Type B pancreatic cell (in vitro differentiated cells): Measurements from ENCODE around the gene ZNF169. TPM values are rescaled to one million over a fixed set of nuclear protein-coding genes. Genes with fewer than 3 reads are reported as not detected.
"Not testable (repeated sequence)": the region's sequence is repeated elsewhere in the genome, so short reads cannot be mapped to it uniquely, and the experiment has no call there.

Source experiments
- DNase-seq: peaks from one replicate; pipeline ENCODE4 v3.0.0; 2021; ENCODE audit warnings: mixed read lengths; ENCODE audit not compliant: unreplicated experiment; ENCODE audit errors: extremely low spot score
- H3K27ac Mint-ChIP-seq: 2 replicates; pipeline ENCODE4 v1.8.0; 2021; ENCODE audit warnings: mild to moderate bottlenecking, mixed read lengths
- H3K27me3 Mint-ChIP-seq: 2 replicates; pipeline ENCODE4 v1.8.0; 2021; ENCODE audit warnings: mixed read lengths
- H3K36me3 Mint-ChIP-seq: 2 replicates; pipeline ENCODE4 v1.8.0; 2021; ENCODE audit warnings: mixed read lengths
- H3K4me1 Mint-ChIP-seq: one replicate; pipeline ENCODE4 v1.8.0; 2021; ENCODE audit warnings: mixed read lengths; ENCODE audit not compliant: unreplicated experiment
- H3K4me3 Mint-ChIP-seq: 2 replicates; pipeline ENCODE4 v1.8.0; 2021; ENCODE audit warnings: mild to moderate bottlenecking, mixed read lengths
- H3K9me3 Mint-ChIP-seq: 2 replicates; pipeline ENCODE4 v1.8.0; 2021; ENCODE audit warnings: mixed read lengths
- total RNA-seq: library from RNA; stranded (reverse); gene quantifications from 2 replicates; pipeline ENCODE4 v1.2.1, GENCODE V29; 2021; ENCODE audit warnings: low replicate concordance
- TF ChIP-seq, protein P1 (sequence below): fragments of 200-600 bp; sonication (generic); conservative IDR thresholded peaks from 2 replicates; pipeline ENCODE4 v1.5.0; 2021; ENCODE audit warnings: antibody characterized with exemption, mild to moderate bottlenecking

ZNF169 gene
- total RNA-seq, 1 donor from 2014 or later, result 6.6 TPM

DNA sequence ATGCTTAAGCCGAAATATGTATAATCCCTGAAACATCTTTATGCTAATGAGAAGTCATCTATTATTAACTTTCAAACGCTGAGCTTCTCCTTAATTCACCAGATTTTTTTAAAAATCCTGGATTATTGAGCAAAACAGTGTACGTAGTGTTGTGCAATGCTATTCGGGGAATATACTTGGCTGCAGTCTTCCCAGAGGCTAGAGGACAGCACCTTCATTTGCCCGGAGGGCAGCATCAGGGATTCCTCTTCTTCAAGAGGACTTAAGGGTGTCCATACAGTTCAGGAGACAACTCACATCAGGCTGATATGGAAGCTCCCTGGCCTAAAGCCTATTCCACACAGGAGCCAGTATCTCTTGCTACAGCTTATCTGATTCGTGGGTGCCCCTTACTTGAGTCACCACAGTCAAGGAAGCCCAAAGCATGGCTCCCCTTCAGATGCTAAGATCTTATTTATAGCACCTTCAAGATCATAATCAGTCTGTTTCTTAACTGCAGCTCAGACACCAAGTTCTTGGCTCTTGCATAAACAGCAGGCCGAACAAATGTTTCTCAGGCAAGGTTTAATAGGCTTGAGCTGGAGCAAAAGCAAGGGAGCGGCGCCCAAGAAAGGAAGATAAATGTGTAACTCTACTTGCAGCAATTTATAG lies 40.0 kb downstream of the ZNF169 start:
- H3K4me1 Mint-ChIP-seq, result peaks cover under 1% of the 10 kb centered on the region
- DNase-seq, result no peak
- no peak overlapping the region for H3K27ac Mint-ChIP-seq

DNA sequence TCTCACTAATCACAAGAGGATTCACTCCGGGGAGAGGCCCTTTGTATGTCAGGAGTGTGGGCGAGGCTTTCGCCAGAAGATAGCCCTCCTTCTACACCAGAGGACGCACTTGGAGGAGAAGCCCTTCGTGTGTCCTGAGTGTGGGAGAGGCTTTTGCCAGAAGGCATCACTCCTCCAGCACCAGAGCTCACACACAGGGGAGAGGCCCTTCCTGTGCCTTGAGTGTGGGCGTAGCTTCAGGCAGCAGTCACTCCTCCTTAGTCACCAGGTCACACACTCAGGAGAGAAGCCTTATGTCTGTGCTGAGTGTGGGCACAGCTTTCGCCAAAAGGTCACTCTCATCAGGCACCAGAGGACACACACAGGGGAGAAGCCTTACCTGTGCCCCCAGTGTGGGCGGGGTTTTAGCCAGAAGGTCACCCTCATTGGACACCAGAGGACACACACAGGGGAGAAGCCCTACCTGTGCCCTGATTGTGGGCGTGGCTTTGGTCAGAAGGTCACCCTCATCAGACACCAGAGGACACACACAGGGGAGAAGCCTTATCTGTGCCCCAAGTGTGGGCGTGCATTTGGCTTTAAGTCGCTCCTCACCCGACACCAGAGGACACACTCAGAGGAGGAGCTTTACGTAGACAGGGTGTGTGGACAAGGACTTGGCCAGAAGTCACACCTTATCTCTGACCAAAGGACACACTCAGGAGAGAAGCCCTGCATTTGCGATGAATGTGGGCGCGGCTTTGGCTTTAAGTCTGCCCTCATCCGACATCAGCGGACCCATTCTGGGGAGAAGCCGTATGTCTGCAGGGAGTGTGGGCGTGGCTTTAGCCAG lies 41.6 kb downstream of the ZNF169 start:
- no peak overlapping the region for H3K27ac Mint-ChIP-seq
- TF ChIP-seq, protein P1, sequence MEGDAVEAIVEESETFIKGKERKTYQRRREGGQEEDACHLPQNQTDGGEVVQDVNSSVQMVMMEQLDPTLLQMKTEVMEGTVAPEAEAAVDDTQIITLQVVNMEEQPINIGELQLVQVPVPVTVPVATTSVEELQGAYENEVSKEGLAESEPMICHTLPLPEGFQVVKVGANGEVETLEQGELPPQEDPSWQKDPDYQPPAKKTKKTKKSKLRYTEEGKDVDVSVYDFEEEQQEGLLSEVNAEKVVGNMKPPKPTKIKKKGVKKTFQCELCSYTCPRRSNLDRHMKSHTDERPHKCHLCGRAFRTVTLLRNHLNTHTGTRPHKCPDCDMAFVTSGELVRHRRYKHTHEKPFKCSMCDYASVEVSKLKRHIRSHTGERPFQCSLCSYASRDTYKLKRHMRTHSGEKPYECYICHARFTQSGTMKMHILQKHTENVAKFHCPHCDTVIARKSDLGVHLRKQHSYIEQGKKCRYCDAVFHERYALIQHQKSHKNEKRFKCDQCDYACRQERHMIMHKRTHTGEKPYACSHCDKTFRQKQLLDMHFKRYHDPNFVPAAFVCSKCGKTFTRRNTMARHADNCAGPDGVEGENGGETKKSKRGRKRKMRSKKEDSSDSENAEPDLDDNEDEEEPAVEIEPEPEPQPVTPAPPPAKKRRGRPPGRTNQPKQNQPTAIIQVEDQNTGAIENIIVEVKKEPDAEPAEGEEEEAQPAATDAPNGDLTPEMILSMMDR, result no peak
- H3K4me3 Mint-ChIP-seq, result no peak overlapping the region
- peaks cover 7% of the 10 kb centered on the region for H3K9me3 Mint-ChIP-seq
- no peak for DNase-seq
- H3K27me3 Mint-ChIP-seq, result no peaks in the 10 kb centered on the region
- H3K4me1 Mint-ChIP-seq, result peaks cover 5% of the 10 kb centered on the region
- H3K36me3 Mint-ChIP-seq, result peaks cover 7% of the 10 kb centered on the region

More for the DNA sequence above, 40.0 kb downstream of the ZNF169 start:
- Mint-ChIP-seq H3K9me3 (peaks cover 2% of the 10 kb centered on the region), H3K27me3 (no peaks in the 10 kb centered on the region), H3K36me3 (peaks cover 7% of the 10 kb centered on the region), H3K4me3 (no peak overlapping the region)
- TF ChIP-seq, protein P1, result no peak

DNA sequence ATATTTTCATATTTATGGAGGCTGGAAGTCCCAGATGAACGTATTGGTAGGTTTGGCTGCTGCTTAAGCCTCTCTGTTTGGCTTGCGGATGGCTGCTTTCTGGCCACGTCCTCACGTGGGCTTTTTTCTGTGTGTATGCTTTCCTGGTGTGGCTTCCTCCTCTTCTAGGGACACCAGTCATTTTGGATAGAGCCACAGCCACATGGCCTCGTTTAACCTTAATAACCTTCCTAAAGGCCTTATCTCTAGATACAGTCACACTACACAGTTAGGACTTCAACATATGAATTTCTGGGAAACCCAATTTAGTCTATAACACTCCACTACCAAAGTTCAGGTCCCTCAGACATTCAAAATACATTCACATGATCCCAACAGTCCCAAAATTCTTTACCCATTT lies 42.5 kb downstream of the ZNF169 start:
- no peak overlapping the region for H3K4me3 Mint-ChIP-seq
- peaks cover 7% of the 10 kb centered on the region for H3K36me3 Mint-ChIP-seq
- H3K4me1 Mint-ChIP-seq, result peaks cover 5% of the 10 kb centered on the region
- H3K9me3 Mint-ChIP-seq, result peaks cover 7% of the 10 kb centered on the region
- DNase-seq, result no peak
- H3K27ac Mint-ChIP-seq, result no peak overlapping the region
- no peaks in the 10 kb centered on the region for H3K27me3 Mint-ChIP-seq
- TF ChIP-seq, protein P1, result no peak

DNA sequence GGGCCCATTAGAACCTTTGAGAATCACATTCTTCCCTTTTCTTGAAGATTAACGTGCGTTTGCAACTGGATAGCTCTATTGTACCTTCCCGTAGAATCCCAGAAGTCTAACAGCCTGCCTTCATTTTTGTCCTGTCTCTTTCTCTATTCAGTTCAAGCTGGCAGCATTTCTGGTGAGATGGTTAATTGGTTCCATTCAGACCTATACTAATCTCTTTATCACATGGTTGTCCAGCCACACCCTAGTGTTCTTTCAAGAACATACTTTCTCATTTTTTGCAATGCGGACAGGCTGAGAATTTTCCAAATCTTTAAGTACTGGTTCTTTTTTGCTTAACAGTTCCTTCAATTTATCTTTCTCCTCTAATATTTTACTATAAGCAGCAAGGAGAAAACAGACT lies 43.3 kb downstream of the ZNF169 start:
- no peak for DNase-seq
- TF ChIP-seq, protein P1, result no peak
- H3K27ac Mint-ChIP-seq, result no peak overlapping the region
- H3K9me3 Mint-ChIP-seq, result peaks cover 7% of the 10 kb centered on the region
- H3K27me3 Mint-ChIP-seq, result no peaks in the 10 kb centered on the region
- H3K4me3 Mint-ChIP-seq, result no peak overlapping the region
- peaks cover 5% of the 10 kb centered on the region for H3K4me1 Mint-ChIP-seq
- peaks cover 3% of the 10 kb centered on the region for H3K36me3 Mint-ChIP-seq

DNA sequence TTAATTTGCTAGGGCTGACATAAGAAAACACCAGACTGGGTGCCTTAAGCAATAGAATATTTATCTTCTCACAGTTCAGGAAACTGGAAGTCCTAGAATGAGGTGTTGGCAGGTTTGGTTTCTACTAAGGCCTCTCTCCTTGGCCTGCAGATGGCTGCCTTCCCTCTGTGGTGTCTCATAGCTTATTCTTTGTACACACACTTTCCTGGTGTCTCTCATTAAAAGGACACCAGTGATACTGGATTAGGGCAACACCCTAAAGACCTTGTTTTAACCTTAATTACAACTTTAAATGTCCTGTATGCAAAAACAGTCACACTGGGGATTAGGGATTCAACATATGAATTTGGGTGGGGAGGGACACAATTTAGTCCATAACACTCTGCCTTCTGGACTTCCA lies 44.2 kb downstream of the ZNF169 start:
- no peak for DNase-seq
- TF ChIP-seq, protein P1, result no peak
- H3K27ac Mint-ChIP-seq, result no peak overlapping the region
- H3K4me3 Mint-ChIP-seq, result no peak overlapping the region
- H3K9me3 Mint-ChIP-seq, result peaks cover 7% of the 10 kb centered on the region
- H3K4me1 Mint-ChIP-seq, result peaks cover 5% of the 10 kb centered on the region
- H3K27me3 Mint-ChIP-seq, result no peaks in the 10 kb centered on the region
- H3K36me3 Mint-ChIP-seq, result peaks cover 3% of the 10 kb centered on the region

DNA sequence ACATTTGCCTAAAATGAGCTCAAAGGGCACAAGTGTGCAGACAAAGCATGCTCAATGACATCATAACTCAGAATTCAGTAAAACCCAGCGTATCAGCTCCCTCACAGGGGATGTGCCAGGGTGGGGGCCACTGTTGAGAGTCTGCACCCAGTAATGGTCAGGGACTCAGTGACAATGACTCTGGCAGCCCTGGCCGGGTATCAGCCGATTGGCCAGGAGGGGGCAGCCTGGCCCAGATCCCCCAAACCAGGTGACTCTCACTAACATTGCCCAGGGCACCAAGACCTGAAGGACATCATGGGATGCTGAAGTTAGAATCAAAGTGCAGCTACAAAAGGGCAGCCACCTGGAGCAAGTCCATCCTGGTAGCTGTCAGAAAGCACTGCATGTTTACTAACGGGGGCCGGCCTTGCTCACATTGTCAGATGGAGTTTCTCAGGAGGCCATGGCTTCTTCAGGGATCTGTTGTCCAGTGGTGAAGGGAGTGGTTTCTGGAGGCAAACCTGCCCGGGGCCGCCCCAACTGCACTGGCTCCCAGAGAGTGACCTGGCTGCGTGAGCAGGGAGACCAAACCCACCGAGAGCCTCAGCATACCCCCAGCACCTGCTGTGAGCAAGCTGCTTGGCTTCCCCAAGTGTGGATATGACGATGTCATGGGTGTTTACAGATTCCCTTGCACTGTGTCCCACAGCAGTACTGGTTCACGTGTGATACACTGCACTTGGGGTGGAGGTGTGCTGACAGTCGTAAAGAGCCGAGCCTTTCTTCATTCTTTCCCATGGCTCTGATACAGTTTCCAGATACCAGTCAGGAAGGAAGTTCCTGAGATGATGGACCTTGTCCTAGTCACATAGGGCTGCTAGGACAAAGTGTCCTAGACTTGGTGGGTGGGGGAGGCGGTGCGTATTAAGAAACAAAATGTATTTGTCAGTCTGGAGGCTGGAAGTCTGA lies 56.2 kb downstream of the ZNF169 start:
- H3K4me3 Mint-ChIP-seq, H3K27me3 Mint-ChIP-seq, H3K4me1 Mint-ChIP-seq, H3K9me3 Mint-ChIP-seq, H3K36me3 Mint-ChIP-seq, DNase-seq, H3K27ac Mint-ChIP-seq: not testable (repeated sequence)

DNA sequence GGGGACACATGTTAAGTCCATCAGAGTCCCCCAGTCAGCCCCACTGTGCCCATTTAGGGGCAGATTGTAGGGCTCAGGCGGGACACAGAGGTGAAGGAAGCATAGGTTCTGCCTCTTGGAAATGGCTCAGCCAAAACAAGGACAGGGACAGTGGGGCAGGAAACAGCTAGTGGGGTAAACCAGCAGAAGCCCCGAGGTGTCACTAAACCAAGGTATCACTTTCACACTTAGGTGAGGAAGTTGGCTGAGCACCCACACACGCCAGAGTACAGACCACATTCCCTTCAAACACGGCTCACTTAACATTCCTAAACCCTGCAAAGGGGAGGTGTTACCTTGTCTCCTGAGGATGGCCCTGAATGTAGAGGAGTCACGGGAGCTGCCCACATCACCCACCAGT lies 57.1 kb downstream of the ZNF169 start:
- not testable (repeated sequence) for H3K27me3 Mint-ChIP-seq, H3K36me3 Mint-ChIP-seq, H3K4me1 Mint-ChIP-seq, DNase-seq, H3K9me3 Mint-ChIP-seq, H3K4me3 Mint-ChIP-seq, H3K27ac Mint-ChIP-seq
